ENCODE measurements around the gene DNAJB13. TPM values are rescaled to one million over a fixed set of nuclear protein-coding genes. Genes with fewer than 3 reads are reported as not detected.

DNAJB13 gene
- total RNA-seq, 1 donor from 2014 or later = 1.2 TPM

DNA sequence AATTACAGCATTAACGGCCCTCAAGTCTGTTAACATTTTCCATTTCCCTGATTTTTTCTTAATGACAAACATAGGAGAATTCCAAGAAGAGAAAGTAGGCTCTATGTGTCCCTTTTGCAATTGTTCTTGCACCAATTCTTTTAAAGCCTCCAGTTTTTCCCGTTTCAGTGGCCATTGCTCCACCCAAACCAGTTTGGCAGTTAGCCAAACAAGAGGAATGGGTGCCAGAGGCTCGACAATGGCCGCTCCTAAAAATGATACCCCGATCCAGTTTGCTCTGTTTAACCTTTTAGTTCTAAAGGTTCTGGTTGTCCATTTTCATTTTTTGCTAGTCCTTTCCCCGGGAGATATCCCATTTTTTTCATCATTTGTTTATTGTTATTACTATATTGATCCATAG, 6.7 kb upstream of the DNAJB13 start:
- H3K27me3 Mint-ChIP-seq (ENCODE audit: low read depth, unreplicated experiment) = no peaks in the 10 kb centered on the region
- Histone ChIP-seq H3K4me1 (ENCODE audit: insufficient read depth, low read length) (no peaks in the 10 kb centered on the region), H3K36me3 (ENCODE audit: insufficient read depth, low read length) (no peaks in the 10 kb centered on the region), H3K4me2 (ENCODE audit: low read length) (no peak overlapping the region), H3K4me3 (ENCODE audit: insufficient read depth, low read depth, low read length) (no peak overlapping the region), H3K9me3 (ENCODE audit: insufficient read depth, low read depth, low read length) (peaks cover 3% of the 10 kb centered on the region), H3K9ac (ENCODE audit: low read length) (no peak overlapping the region), H3K27ac (ENCODE audit: low read depth, low read length) (no peak overlapping the region), H3K27me3 (ENCODE audit: insufficient read depth, low read length) (no peaks in the 10 kb centered on the region), H4K20me1 (ENCODE audit: insufficient read depth, low read length) (no peaks in the 10 kb centered on the region), H2AFZ (ENCODE audit: low read depth, low read length) (no peak overlapping the region), H3K79me2 (ENCODE audit: insufficient read depth, low read length) (no peaks in the 10 kb centered on the region)
- H3K9me3 Mint-ChIP-seq (ENCODE audit: unreplicated experiment) = peaks cover 19% of the 10 kb centered on the region
- H3K4me1 Mint-ChIP-seq (ENCODE audit: low read depth, unreplicated experiment) = no peaks in the 10 kb centered on the region
- peaks cover 11% of the 10 kb centered on the region for H3K36me3 Mint-ChIP-seq (ENCODE audit: low read depth, unreplicated experiment)
- no peak for DNase-seq (ENCODE audit: low read depth)
- TF ChIP-seq EZH2 (IDR thresholded peaks at IDR 0.05; ENCODE audit: insufficient read depth, low read length) = no peak
- TF ChIP-seq, protein P1, sequence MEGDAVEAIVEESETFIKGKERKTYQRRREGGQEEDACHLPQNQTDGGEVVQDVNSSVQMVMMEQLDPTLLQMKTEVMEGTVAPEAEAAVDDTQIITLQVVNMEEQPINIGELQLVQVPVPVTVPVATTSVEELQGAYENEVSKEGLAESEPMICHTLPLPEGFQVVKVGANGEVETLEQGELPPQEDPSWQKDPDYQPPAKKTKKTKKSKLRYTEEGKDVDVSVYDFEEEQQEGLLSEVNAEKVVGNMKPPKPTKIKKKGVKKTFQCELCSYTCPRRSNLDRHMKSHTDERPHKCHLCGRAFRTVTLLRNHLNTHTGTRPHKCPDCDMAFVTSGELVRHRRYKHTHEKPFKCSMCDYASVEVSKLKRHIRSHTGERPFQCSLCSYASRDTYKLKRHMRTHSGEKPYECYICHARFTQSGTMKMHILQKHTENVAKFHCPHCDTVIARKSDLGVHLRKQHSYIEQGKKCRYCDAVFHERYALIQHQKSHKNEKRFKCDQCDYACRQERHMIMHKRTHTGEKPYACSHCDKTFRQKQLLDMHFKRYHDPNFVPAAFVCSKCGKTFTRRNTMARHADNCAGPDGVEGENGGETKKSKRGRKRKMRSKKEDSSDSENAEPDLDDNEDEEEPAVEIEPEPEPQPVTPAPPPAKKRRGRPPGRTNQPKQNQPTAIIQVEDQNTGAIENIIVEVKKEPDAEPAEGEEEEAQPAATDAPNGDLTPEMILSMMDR (IDR thresholded peaks at IDR 0.05; ENCODE audit: insufficient read depth, low read depth, low read length) = no peak
- no peak overlapping the region for H3K27ac Mint-ChIP-seq (ENCODE audit: unreplicated experiment)
- FAIRE-seq = no peak
- no peak overlapping the region for H3K4me3 Mint-ChIP-seq (ENCODE audit: unreplicated experiment)

DNA sequence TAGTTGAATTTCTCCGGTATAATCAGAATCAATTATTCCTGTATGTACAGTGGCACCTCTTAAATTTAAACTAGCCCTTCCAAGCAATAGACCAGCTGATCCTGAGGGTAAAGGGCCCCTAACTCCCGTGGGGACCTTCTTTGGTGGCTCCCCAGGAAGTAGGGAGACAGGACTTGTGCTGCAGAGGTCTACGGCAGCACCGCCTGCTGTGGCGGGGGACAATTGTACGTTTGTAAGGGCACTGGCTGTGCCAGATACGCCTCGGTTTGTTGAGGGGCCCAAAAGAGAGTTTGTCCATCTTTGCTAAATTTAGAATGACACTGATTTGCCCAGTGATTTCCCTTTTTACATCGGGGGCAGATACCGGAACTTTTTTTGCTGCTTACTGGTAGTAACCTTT, 5.9 kb upstream of the DNAJB13 start:
- Mint-ChIP-seq H3K9me3 (ENCODE audit: unreplicated experiment) (peaks cover 16% of the 10 kb centered on the region), H3K27ac (ENCODE audit: unreplicated experiment) (no peak overlapping the region), H3K4me1 (ENCODE audit: low read depth, unreplicated experiment) (no peaks in the 10 kb centered on the region), H3K4me3 (ENCODE audit: unreplicated experiment) (no peak overlapping the region), H3K27me3 (ENCODE audit: low read depth, unreplicated experiment) (no peaks in the 10 kb centered on the region), H3K36me3 (ENCODE audit: low read depth, unreplicated experiment) (peaks cover 11% of the 10 kb centered on the region)
- H3K9me3 ChIP-seq (ENCODE audit: insufficient read depth, low read depth, low read length) = peaks cover 3% of the 10 kb centered on the region
- H3K27ac ChIP-seq (ENCODE audit: low read depth, low read length) = no peak overlapping the region
- TF ChIP-seq, protein P1 (IDR thresholded peaks at IDR 0.05; ENCODE audit: insufficient read depth, low read depth, low read length) = no peak
- TF ChIP-seq EZH2 (IDR thresholded peaks at IDR 0.05; ENCODE audit: insufficient read depth, low read length) = no peak
- no peak overlapping the region for H3K4me2 ChIP-seq (ENCODE audit: low read length)
- no peak for DNase-seq (ENCODE audit: low read depth)
- H3K79me2 ChIP-seq (ENCODE audit: insufficient read depth, low read length) = no peaks in the 10 kb centered on the region
- FAIRE-seq = no peak
- H3K4me1 ChIP-seq (ENCODE audit: insufficient read depth, low read length) = no peaks in the 10 kb centered on the region
- H3K9ac ChIP-seq (ENCODE audit: low read length) = no peak overlapping the region
- H2AFZ ChIP-seq (ENCODE audit: low read depth, low read length) = no peak overlapping the region
- no peaks in the 10 kb centered on the region for H3K27me3 ChIP-seq (ENCODE audit: insufficient read depth, low read length)
- no peaks in the 10 kb centered on the region for H4K20me1 ChIP-seq (ENCODE audit: insufficient read depth, low read length)
- H3K4me3 ChIP-seq (ENCODE audit: insufficient read depth, low read depth, low read length) = no peak overlapping the region
- no peaks in the 10 kb centered on the region for H3K36me3 ChIP-seq (ENCODE audit: insufficient read depth, low read length)

DNA sequence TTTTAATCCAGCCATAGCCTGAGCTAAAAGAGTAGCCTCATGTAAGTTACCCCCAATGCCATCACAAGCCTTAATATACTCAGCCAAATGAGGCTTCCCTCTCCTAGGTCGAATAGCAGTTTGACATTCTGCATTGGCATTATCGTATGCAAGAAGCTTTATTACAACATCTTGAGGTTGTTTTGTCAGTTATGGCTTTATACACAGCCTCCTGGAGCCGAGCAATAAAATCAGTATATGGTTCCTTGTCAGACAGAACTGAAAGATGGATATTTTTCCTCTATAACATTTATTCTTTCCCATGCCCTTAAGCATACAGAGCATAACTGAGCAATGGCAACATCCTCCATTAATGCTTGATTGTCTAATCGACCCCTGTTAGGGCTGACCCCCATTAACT, 5.4 kb upstream of the DNAJB13 start:
- Histone ChIP-seq H3K4me1 (ENCODE audit: insufficient read depth, low read length) (no peaks in the 10 kb centered on the region), H3K79me2 (ENCODE audit: insufficient read depth, low read length) (no peaks in the 10 kb centered on the region), H3K4me3 (ENCODE audit: insufficient read depth, low read depth, low read length) (no peak overlapping the region), H4K20me1 (ENCODE audit: insufficient read depth, low read length) (no peaks in the 10 kb centered on the region), H2AFZ (ENCODE audit: low read depth, low read length) (no peak overlapping the region), H3K9me3 (ENCODE audit: insufficient read depth, low read depth, low read length) (peaks cover 3% of the 10 kb centered on the region), H3K4me2 (ENCODE audit: low read length) (no peak overlapping the region), H3K27ac (ENCODE audit: low read depth, low read length) (no peak overlapping the region), H3K36me3 (ENCODE audit: insufficient read depth, low read length) (no peaks in the 10 kb centered on the region), H3K27me3 (ENCODE audit: insufficient read depth, low read length) (no peaks in the 10 kb centered on the region), H3K9ac (ENCODE audit: low read length) (no peak overlapping the region)
- Mint-ChIP-seq H3K4me3 (ENCODE audit: unreplicated experiment) (no peak overlapping the region), H3K4me1 (ENCODE audit: low read depth, unreplicated experiment) (no peaks in the 10 kb centered on the region), H3K27ac (ENCODE audit: unreplicated experiment) (no peak overlapping the region), H3K36me3 (ENCODE audit: low read depth, unreplicated experiment) (peaks cover 11% of the 10 kb centered on the region), H3K9me3 (ENCODE audit: unreplicated experiment) (peaks cover 14% of the 10 kb centered on the region), H3K27me3 (ENCODE audit: low read depth, unreplicated experiment) (no peaks in the 10 kb centered on the region)
- FAIRE-seq (no peak), DNase-seq (ENCODE audit: low read depth) (no peak)
- TF ChIP-seq EZH2 (IDR thresholded peaks at IDR 0.05; ENCODE audit: insufficient read depth, low read length) = no peak
- TF ChIP-seq, protein P1 (IDR thresholded peaks at IDR 0.05; ENCODE audit: insufficient read depth, low read depth, low read length) = no peak
